ENCODE measurements around the gene DDX6. TPM values are rescaled to one million over a fixed set of nuclear protein-coding genes. Genes with fewer than 3 reads are reported as not detected.

DDX6 gene
- total RNA-seq, 1 experiment from 2014 or later: 111 TPM

DNA sequence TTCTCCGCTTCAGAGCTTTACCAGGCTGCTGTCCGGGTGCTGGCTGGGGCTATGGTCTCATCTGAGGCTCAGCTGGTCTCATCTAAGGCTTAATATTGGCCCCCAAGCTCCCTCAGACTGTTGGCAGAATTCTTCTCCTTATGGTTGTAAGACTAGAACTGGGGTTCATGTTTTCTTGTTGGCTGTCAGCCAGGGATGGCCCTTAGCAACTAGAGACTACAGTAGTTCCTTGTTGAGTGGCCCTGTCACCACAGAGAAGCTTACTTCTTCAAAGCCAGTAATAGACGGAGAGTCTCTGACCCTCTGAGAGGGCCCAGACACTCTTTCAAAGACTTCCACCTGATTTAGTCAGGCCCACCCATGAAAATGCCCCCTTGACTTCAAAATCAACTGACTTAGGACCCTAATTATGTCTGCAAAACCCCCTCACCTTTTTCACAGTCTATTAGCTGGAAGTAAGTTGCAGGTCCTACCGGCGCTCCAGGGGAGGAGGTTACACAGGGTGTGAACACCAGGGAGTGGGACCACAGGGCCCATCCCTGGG is 87.3 kb downstream of the DDX6 start:
- Mint-ChIP-seq H3K4me1 (ENCODE audit: insufficient read depth, unreplicated experiment) (no peaks in the 10 kb centered on the region), H3K27ac (ENCODE audit: low read depth, unreplicated experiment) (no peak overlapping the region), H3K9me3 (ENCODE audit: unreplicated experiment) (no peaks in the 10 kb centered on the region), H3K4me3 (ENCODE audit: unreplicated experiment) (no peak overlapping the region), H3K27me3 (ENCODE audit: insufficient read depth, unreplicated experiment) (no peaks in the 10 kb centered on the region), H3K36me3 (ENCODE audit: insufficient read depth, unreplicated experiment) (peaks cover 5% of the 10 kb centered on the region)
- no TSS peak for BruUV-seq (replicated peaks)
- TF ChIP-seq, protein P1, sequence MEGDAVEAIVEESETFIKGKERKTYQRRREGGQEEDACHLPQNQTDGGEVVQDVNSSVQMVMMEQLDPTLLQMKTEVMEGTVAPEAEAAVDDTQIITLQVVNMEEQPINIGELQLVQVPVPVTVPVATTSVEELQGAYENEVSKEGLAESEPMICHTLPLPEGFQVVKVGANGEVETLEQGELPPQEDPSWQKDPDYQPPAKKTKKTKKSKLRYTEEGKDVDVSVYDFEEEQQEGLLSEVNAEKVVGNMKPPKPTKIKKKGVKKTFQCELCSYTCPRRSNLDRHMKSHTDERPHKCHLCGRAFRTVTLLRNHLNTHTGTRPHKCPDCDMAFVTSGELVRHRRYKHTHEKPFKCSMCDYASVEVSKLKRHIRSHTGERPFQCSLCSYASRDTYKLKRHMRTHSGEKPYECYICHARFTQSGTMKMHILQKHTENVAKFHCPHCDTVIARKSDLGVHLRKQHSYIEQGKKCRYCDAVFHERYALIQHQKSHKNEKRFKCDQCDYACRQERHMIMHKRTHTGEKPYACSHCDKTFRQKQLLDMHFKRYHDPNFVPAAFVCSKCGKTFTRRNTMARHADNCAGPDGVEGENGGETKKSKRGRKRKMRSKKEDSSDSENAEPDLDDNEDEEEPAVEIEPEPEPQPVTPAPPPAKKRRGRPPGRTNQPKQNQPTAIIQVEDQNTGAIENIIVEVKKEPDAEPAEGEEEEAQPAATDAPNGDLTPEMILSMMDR (IDR thresholded peaks at IDR 0.05; ENCODE audit: unreplicated experiment): no peak
- POLR2A ChIA-PET: interaction anchor here (4.2 kb wide), 1 partner anchor 11 kb away, joined by 15 read pairs; no protein-coding TSS in a partner anchor
- CTCF ChIA-PET: interaction anchor here (0.6 kb wide), 1 partner anchor 62 kb away, joined by 3 read pairs; no protein-coding TSS in a partner anchor
- no peak for DNase-seq (ENCODE audit: unreplicated experiment)
- intact Hi-C loops (cut with micrococcal nuclease): no loop called here

DNA sequence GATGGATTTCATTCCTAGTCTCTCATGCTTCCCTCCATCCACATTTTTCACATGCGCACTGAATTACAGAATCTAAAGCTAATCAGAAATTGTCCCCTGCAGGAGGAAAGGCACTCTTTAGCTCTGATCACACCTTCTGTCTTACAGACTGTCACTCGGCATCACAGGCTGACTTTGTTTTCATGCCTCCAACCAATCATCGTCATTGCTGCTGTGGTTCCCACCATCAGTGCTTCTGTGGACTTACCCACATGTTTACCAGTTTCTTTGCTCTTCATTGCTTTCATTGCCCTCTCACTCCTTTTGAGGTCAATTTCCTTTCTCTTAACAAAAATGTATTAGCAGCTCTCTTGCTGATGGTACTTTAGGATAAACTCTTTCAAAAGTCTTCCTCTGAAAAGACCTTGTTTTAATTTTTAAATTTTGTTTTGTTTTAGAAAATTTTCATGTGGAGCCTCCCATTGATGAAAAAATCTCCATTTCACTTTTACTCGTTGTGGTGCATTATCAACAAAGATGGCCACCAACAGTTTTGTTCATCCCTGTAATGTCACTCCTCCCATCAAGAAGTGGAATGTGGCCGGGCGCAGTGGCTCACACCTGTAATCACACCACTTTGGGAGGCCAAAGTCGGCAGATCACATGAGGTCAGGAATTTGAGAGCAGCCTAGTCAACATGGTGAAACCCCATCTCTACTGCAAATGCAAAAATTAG is 91.3 kb downstream of the DDX6 start:
- no TSS peak for BruUV-seq (replicated peaks)
- POLR2A ChIA-PET: interaction anchor here (0.9 to 4.2 kb wide), 3 partner anchors 7 to 16 kb away, joined by 3 to 15 read pairs (median 7); no protein-coding TSS in a partner anchor
- Mint-ChIP-seq H3K9me3 (ENCODE audit: unreplicated experiment) (no peaks in the 10 kb centered on the region), H3K4me1 (ENCODE audit: insufficient read depth, unreplicated experiment) (no peaks in the 10 kb centered on the region), H3K27ac (ENCODE audit: low read depth, unreplicated experiment) (no peak overlapping the region), H3K4me3 (ENCODE audit: unreplicated experiment) (no peak overlapping the region), H3K27me3 (ENCODE audit: insufficient read depth, unreplicated experiment) (no peaks in the 10 kb centered on the region), H3K36me3 (ENCODE audit: insufficient read depth, unreplicated experiment) (no peaks in the 10 kb centered on the region)
- CTCF ChIA-PET: interaction anchor here (0.6 to 1.3 kb wide), 4 partner anchors 11 to 267 kb away, joined by 3 to 7 read pairs (median 4); no protein-coding TSS in a partner anchor
- TF ChIP-seq, protein P1 (IDR thresholded peaks at IDR 0.05; ENCODE audit: unreplicated experiment): no peak
- DNase-seq (ENCODE audit: unreplicated experiment): no peak
- intact Hi-C loops (cut with micrococcal nuclease): no loop called here

Other genes with a start within 250 kb of the DDX6 start
- 21.3 and 24.3 TPM in 2 replicates for gene IFT46, start 225.2 kb downstream of the DDX6 start, total RNA-seq (2022)
- gene ARCN1, start 218.8 kb downstream of the DDX6 start, total RNA-seq (2022): 157 and 164 TPM in 2 replicates
- 31.1 and 36.2 TPM in 2 replicates for gene PHLDB1, start 183.5 kb downstream of the DDX6 start, total RNA-seq (2022)
- not detected in 2 replicates for gene TREH, start 111.5 kb downstream of the DDX6 start, total RNA-seq (2022)
- not detected in 2 replicates for gene CXCR5, start 92.7 kb upstream of the DDX6 start, total RNA-seq (2022)
- 91.6 and 121 TPM in 2 replicates for gene BCL9L, start 134.8 kb upstream of the DDX6 start, total RNA-seq (2022)
- gene UPK2, start 165.1 kb upstream of the DDX6 start, total RNA-seq (2022): not detected in 2 replicates
- gene FOXR1, start 180.6 kb upstream of the DDX6 start, total RNA-seq (2022): not detected in 2 replicates
- 48.0 and 49.0 TPM in 2 replicates for gene CENATAC, start 207.0 kb upstream of the DDX6 start, total RNA-seq (2022)
- gene RPS25, start 227.2 kb upstream of the DDX6 start, total RNA-seq (2022): 1,252 and 1,255 TPM in 2 replicates
- 78.6 and 96.5 TPM in 2 replicates for gene TRAPPC4, start 227.6 kb upstream of the DDX6 start, total RNA-seq (2022)
- 6.8 and 10.0 TPM in 2 replicates for gene SLC37A4, start 239.7 kb upstream of the DDX6 start, total RNA-seq (2022)